ENCODE results near the gene NKPD1.

DNA sequence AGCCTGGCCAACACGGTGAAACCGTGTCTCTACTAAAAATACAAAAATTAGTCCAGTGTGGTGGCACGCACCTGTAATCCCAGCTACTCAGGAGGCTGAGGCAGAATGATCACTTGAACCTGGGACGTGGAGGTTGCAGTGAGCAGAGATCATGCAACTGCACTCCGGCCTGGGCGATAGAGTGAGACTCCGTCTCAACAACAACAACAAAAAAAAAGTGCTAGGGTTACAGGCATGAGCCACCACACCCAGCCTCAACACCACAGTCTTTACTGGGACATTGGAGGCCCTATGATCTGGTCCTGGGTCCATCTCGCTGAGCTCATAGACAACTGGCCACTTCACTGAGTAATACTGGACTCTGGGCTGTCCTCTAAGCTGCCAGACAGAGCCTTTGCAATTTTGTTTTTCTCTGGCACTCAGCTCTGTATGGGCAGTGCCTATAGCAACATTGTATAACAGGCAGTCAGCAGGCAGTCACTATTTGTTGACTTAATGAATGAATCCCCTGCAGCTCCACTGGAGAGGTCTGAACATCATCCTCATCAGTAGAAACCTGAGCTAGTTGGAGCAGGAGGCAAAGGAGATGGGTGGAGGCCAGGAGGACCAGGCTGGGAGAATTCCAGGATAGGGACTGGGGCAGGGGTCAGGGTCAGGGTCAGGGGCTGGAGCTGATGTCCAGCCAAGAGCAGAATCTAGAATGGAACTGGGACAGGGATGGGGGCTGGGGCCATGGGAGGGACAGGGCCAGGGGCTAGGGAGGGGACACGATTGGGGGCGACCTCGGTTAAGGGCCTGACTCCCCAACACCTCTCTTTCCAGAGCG, 25.9 kb upstream of the NKPD1 start:
- no peak for TF ChIP-seq EZH2phosphoT487 (IDR thresholded peaks at IDR 0.05; ENCODE audit: unreplicated experiment)
- TF ChIP-seq, protein P1, sequence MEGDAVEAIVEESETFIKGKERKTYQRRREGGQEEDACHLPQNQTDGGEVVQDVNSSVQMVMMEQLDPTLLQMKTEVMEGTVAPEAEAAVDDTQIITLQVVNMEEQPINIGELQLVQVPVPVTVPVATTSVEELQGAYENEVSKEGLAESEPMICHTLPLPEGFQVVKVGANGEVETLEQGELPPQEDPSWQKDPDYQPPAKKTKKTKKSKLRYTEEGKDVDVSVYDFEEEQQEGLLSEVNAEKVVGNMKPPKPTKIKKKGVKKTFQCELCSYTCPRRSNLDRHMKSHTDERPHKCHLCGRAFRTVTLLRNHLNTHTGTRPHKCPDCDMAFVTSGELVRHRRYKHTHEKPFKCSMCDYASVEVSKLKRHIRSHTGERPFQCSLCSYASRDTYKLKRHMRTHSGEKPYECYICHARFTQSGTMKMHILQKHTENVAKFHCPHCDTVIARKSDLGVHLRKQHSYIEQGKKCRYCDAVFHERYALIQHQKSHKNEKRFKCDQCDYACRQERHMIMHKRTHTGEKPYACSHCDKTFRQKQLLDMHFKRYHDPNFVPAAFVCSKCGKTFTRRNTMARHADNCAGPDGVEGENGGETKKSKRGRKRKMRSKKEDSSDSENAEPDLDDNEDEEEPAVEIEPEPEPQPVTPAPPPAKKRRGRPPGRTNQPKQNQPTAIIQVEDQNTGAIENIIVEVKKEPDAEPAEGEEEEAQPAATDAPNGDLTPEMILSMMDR (conservative IDR thresholded peaks at IDR 0.05; ENCODE audit: low read depth in 2 of 2) = no peak
